Measurements from ENCODE around the gene SCRN3.
"Not testable (repeated sequence)": the region's sequence is repeated elsewhere in the genome, so short reads cannot be mapped to it uniquely, and the experiment has no call there.

DNA sequence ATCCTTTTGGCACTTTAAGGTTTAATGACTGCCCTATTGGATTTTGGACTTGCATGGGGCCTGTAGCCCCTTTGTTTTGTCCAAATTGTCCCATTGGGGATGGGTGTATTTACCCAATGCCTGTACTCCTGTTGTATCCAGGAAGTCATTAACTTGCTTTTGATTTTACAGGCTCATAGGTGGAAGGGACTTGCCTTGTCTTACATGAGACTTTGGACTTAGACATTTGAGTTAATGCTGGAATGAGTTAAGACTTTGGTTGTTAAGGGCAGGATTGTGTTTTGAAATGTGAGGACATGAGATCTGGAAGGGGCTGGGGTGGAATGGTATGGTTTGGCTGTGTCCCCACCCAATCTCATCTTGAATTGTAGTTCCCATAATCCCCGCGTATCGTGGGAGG, 5.2 kb upstream of the SCRN3 start:
- not testable (repeated sequence) for TF ChIP-seq EZH2, EZH2phosphoT487 (IDR thresholded peaks at IDR 0.05)
- TF ChIP-seq, protein P1, sequence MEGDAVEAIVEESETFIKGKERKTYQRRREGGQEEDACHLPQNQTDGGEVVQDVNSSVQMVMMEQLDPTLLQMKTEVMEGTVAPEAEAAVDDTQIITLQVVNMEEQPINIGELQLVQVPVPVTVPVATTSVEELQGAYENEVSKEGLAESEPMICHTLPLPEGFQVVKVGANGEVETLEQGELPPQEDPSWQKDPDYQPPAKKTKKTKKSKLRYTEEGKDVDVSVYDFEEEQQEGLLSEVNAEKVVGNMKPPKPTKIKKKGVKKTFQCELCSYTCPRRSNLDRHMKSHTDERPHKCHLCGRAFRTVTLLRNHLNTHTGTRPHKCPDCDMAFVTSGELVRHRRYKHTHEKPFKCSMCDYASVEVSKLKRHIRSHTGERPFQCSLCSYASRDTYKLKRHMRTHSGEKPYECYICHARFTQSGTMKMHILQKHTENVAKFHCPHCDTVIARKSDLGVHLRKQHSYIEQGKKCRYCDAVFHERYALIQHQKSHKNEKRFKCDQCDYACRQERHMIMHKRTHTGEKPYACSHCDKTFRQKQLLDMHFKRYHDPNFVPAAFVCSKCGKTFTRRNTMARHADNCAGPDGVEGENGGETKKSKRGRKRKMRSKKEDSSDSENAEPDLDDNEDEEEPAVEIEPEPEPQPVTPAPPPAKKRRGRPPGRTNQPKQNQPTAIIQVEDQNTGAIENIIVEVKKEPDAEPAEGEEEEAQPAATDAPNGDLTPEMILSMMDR (IDR thresholded peaks at IDR 0.05) = not testable (repeated sequence)

Data from neural progenitor cell (in vitro differentiated cells).